ENCODE results near the gene CDC42BPB. TPM values are rescaled to one million over a fixed set of nuclear protein-coding genes. Genes with fewer than 3 reads are reported as not detected.

Gene CDC42BPB
- total and polyA plus RNA-seq, 11 donors, result 31.1 to 124 (median 68.9) TPM

DNA sequence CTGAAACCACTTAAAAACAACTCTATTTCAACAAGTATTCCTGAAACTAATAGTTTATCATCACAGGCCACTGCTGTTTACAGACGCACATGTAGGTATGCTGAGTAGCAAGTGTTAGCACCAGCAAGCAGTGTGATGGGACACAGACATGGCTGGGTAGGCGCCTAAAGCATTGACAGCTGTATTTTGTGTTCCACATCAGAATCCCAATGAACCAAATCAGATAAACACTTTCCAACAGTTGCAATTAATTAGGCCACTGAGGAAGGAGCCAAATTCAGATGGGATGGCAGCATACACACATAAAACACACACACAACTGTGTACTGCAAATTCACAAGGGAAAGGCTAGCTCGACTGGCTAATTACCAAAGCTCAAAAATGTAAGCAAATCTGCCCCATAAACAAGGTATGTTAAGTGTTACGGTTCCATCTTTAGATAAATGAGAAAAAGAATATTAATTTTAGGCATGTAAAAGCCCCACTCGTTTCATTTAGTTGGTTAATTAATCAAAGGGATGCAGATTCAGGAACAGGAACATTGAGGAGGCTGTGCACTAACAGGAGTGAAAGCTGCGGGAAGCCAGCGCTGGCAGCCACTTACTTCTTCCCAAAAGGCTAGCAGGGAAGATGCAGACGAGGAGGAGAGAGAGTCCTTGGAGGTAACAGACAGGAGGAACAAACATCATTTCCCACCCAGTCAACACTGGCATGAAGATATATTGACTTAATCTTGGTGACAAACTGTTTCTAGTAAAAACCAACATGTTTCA lies 101.5 kb downstream of the CDC42BPB start:
- no peak for DNase-seq
- 82 to 83% (median 82%) methylated on average over 8 of the region's 8 CpGs for WGBS, 4 donors
- Histone ChIP-seq H3K4me1 (no peaks in the 10 kb centered on the region), H3K4me3 (no peak overlapping the region), H3K27ac (no peak overlapping the region), H3K27me3 (no peaks in the 10 kb centered on the region), H3K9me3 (no peaks in the 10 kb centered on the region), H3K36me3 (peaks cover 6 to 100% (median 97%) of the 10 kb centered on the region in 9 donors)
- intact Hi-C loops (cut with DNase I), result no loop called here
- TF ChIP-seq POLR2A (IDR thresholded peaks at IDR 0.05), result no peak
- no peak for TF ChIP-seq CTCF (IDR thresholded peaks at IDR 0.05)
- ATAC-seq, result peak in 1 of 4 donors; percentile 10

- Histone ChIP-seq H3K36me3 (peaks cover 10 to 100% (median 97%) of the 10 kb centered on the region in 9 donors), H3K4me3 (no peak overlapping the region), H3K9me3 (no peaks in the 10 kb centered on the region), H3K4me1 (peaks cover 0 to 12% (median 2%) of the 10 kb centered on the region in 12 donors), H3K27me3 (no peaks in the 10 kb centered on the region), H3K27ac (no peak overlapping the region)
- WGBS, 4 donors, result 90 to 93% (median 90%) methylated on average over 18 of the region's 18 CpGs
- TF ChIP-seq POLR2A (IDR thresholded peaks at IDR 0.05) (no peak), CTCF (IDR thresholded peaks at IDR 0.05) (no peak)
- no peak for DNase-seq
- no peak for ATAC-seq
- intact Hi-C loops (cut with DNase I), result no loop called here
Measured at GRCh38 chr14:102954081-102954789, 103.1 kb downstream of the CDC42BPB start.

DNA sequence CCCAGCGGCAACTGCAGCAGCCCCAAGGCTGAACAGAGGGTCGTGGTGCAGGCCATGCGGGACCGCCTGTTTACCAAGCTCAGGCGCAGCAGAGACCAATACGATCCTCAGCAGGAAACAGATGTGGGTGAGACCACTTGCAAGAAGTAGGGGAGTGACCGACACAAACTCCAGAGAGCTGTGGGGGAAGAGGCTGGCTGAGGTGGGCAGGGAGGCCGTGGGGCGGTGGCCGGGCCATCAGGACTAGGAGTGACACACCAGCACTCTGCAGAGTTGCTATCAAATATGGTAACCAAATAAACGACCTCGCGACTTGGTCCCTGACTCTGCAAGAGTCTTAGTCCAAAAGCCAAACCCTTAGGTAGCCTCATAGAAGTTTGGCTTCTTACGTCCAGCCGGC lies 104.2 kb downstream of the CDC42BPB start:
- no peaks in the 10 kb centered on the region for H3K9me3 ChIP-seq
- ATAC-seq (no peak), DNase-seq (no peak)
- whole genome bisulfite sequencing, 4 donors, result 87 to 92% (median 90%) methylated on average over 10 to 15 of the region's 15 CpGs
- peaks cover 0 to 13% (median 3%) of the 10 kb centered on the region in 12 donors for H3K4me1 ChIP-seq
- peaks cover 10 to 96% (median 93%) of the 10 kb centered on the region in 9 donors for H3K36me3 ChIP-seq
- H3K27me3 ChIP-seq, result no peaks in the 10 kb centered on the region
- no peak overlapping the region for H3K27ac ChIP-seq
- TF ChIP-seq POLR2A (IDR thresholded peaks at IDR 0.05) (no peak), CTCF (IDR thresholded peaks at IDR 0.05) (no peak)
- intact Hi-C loops (cut with DNase I), result no loop called here
- no peak overlapping the region for H3K4me3 ChIP-seq

- Histone ChIP-seq H3K4me3 (no peak overlapping the region), H3K27ac (no peak overlapping the region), H3K9me3 (no peaks in the 10 kb centered on the region), H3K4me1 (peaks cover 0 to 13% (median 3%) of the 10 kb centered on the region in 12 donors), H3K36me3 (peaks cover 10 to 94% (median 90%) of the 10 kb centered on the region in 9 donors), H3K27me3 (no peaks in the 10 kb centered on the region)
- DNase-seq, result no peak
- TF ChIP-seq POLR2A (IDR thresholded peaks at IDR 0.05) (no peak), CTCF (IDR thresholded peaks at IDR 0.05) (no peak)
- intact Hi-C loops (cut with DNase I), result no loop called here
- WGBS, 4 donors, result 78 to 89% (median 88%) methylated on average over 6 of the region's 6 CpGs
- no peak for ATAC-seq
Measured at GRCh38 chr14:102952276-102952675, 105.1 kb downstream of the CDC42BPB start.
